Ramos (cell line): Measurements from ENCODE around the gene MTX1.
"Not testable (repeated sequence)": the region's sequence is repeated elsewhere in the genome, so short reads cannot be mapped to it uniquely, and the experiment has no call there.

Source experiments
- in situ Hi-C: fragments of 300-500 bp; cut with MboI; formaldehyde crosslinking; loops from one replicate; pipeline ENCODE4 v1.14.3; 2022; ENCODE audit warnings: low sequenced_read_pairs; ENCODE audit not compliant: unreplicated experiment

MTX1 gene

DNA sequence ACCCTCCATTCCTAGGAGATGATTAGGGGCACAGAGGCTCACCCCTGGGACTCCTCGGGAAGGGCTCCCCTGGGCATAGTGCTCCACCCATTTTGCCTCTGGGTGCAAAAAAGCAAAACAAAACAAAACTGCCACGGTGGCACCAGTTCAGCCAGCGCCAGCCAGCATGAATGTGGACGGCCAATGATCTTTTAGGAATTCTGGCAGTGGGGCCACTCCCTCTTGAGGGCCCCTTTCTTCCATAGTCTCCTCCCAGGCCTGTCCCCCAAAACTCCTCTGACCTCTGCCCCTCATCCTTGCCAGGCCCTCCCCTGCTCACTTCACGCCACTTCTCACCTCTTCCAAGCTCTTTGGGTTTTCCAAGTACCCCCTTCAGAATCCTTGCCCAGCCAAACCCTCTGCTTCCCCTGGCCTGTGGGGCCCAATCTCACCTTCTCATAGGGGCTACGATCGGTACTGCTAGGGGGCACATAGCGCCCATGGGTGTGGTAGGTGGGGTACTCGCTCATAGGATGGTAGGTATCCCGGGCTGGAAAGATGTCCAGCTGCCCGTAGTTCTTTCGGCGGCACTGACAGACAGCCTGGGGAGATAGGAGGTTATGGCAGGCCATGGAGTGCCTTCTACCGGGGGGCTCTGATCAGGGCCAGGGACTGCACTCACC lies 21.6 kb upstream of the MTX1 start:
- in situ Hi-C loops: no loop called here

DNA sequence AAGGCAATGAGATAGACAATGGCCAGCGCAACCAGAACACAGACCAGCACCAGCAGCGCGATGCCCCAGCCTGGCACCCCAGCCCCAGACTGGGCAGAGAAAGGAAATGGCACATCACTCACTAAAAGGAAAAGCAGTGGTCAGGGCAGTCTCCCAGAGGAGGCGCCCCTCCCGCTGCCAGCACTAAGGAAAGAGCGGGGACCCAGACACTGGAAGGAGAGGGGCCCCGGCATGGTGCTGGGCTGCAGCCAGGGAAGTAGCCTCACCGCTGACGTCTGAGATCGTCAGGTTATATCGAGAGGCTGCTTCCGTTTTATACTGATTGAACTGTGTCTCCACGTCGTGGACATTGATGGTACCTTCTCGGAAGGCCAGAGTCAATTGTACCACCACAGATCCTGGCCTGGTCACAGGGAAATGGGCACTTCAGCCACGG lies 21.0 kb upstream of the MTX1 start:
- in situ Hi-C loops: no loop called here

DNA sequence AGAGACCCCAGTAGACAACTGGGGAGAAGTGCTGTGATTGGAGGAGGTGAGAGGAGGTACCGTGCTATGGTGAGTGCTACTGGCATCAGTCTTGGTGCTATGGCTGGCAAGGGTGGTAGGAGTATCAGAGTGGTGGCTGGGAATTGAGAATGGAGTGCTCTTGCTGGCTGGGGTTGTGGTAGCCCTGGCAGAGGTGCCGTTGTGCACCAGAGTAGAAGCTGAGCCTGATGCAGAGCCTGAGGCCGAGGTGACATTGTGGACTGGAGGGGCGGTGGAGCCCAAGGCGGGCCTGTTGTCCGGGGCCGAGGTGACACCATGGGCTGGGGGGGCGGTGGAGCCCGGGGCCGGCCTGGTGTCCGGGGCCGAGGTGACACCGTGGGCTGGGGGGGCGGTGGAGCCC lies 20.2 kb upstream of the MTX1 start:
- in situ Hi-C loops: no loop called here

DNA sequence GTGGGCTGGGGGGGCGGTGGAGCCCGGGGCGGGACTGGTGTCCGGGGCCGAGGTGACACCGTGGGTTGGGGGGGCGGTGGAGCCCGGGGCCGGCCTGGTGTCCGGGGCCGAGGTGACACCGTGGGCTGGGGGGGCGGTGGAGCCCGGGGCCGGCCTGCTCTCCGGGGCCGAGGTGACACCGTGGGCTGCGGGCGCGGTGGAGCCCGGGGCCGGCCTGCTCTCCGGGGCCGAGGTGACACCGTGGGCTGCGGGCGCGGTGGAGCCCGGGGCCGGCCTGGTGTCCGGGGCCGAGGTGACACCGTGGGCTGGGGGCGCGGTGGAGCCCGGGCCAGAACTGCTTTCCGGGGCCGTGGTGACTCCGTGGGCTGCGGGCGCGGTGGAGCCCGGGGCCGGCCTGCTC lies 18.6 kb upstream of the MTX1 start:
- in situ Hi-C loops: not testable (repeated sequence)

DNA sequence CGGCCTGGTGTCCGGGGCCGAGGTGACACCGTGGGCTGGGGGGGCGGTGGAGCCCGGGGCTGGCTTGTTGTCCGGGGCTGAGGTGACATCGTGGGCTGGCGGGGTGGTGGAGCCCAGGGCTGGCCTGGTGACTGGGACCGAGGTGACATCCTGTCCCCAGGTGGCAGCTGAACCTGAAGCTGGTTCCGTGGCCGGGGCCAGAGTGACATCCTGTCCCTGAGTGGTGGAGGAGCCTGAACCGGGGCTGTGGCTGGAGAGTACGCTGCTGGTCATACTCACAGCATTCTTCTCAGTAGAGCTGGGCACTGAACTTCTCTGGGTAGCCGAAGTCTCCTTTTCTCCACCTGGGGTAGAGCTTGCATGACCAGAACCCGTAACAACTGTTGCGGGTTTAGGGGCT lies 16.6 kb upstream of the MTX1 start:
- in situ Hi-C loops: no loop called here

DNA sequence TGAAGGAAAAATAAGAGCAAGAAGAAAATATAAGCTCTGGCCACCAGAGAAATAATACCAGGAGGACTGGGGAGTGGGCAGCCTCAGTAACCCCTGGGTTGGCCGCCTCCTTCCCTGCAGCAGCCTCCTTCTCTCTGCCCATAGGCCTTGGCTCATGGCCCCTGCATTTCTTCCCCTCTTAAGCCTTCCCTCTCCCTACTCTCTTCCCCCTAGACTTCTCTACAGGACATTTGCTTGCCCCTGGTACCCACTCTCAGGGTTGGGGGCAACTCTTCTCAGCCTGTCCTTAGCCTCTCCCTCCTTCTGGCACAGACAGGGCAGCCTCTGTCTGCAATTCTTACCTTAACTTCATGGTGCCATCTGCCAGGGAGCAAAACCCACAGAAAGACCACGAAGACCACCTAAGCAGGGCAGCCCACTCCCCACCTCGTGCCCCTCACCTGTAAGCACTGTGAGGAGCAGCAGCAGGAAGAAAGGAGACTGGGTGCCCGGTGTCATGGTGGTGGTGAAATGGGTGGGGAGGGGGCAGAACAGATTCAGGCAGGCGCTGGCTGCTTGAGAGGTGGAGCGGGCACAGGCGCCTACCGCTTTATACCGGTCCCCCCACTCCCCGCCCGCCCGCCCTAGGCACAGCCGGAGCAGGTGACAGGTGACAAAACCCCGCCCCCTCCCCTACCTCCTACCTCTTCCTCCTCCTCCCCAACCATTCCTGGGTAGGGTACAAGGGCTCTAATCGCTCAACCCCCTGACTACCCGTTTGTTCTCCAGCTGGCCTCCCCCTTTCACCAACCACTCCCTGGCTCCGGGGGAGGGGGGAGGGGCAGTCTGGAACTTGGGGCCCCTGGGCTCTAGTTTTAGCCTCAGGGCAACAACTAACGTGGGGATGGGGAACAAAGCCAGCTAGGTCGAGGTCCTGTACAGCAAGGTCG lies 15.9 kb upstream of the MTX1 start:
- in situ Hi-C loops: no loop called here

DNA sequence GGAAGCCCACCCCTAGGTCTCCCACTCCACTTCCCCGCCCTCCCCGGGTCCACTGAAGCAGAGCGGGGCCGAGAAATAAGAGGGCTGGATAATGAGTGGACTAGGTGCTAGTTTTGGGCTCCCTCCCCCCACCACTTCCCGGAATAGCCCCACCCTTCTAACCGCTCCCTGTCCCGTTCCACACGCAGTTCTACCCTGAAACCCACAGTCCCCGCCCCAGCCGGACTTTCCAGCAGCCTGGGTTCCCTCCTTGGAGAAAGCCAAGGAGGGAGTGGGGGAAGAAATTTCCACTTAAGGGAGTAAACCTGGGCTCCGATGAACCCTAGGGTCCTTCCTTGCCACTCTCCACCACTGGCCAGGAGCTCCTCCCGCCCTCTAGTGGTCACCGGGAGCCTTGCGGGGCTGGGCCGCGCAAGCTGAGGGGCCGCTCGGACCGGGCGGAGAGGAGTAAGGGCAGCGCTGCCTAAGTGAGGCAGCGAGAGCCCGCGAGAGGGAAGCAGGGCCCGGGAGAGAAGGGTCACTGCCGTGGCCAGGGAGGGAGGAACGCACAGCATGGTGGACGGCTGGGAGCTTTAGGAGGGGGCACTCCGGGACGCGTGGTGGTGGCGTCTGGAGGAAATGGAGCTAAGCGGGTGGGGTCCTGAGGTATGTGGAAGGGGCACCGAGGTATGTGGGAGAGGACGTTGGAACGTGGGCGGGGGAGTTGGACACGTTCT lies 15.1 kb upstream of the MTX1 start:
- in situ Hi-C loops: no loop called here

DNA sequence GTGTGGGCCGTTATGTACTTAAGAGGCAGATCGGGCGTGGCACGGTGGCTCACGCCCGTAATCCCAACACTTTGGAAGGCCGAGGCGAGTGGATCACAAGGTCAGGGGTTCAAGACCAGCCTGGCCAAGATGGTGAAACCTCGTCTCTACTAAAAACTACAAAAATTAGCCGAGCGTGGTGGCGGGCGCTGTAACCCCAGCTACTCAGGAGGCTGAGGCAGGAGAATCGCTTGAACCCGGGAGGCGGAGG lies 14.6 kb upstream of the MTX1 start:
- in situ Hi-C loops: not testable (repeated sequence)

DNA sequence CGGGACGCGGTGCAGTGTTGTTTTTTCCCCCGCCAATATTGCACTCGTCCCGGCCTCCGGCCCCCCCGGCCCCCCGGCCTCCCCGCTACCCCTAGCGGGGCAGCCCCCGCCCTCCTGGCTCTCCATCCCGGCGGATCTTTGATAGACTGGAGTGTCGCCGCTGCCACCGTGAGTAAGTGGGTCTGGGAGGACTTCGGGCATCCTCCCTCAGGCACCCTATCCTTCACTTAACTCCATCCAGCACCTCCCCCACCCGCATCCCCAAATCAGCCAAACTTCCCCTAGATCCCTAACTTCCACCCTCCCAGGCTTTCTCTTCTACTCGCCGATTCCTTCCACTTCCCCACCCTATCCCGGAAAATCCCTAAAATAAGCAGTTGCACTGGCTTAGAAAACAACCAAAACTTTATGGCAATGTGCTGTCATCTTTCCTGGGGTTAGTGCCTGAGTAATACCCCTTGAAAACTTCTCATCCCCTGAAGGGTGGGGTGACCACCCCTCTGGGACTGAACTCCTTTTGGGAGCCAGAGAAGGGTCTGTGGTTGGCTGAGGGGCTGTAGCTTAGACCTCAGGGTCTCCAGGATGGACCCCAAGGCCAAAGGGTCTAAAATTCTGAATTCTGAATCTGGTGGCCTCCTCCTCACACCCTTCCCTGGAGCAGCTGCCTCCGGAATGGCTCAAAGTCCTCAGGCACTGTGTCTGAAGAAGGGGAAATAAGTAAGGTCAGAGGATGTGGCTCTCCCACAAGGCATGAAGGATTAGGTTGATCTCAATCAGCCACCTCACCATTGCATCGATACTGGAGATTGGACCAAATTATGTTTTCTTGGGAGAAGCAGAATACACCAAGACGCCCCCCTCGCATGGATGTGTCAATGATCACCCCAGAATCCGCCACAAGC lies 13.0 kb upstream of the MTX1 start:
- in situ Hi-C loops: no loop called here

DNA sequence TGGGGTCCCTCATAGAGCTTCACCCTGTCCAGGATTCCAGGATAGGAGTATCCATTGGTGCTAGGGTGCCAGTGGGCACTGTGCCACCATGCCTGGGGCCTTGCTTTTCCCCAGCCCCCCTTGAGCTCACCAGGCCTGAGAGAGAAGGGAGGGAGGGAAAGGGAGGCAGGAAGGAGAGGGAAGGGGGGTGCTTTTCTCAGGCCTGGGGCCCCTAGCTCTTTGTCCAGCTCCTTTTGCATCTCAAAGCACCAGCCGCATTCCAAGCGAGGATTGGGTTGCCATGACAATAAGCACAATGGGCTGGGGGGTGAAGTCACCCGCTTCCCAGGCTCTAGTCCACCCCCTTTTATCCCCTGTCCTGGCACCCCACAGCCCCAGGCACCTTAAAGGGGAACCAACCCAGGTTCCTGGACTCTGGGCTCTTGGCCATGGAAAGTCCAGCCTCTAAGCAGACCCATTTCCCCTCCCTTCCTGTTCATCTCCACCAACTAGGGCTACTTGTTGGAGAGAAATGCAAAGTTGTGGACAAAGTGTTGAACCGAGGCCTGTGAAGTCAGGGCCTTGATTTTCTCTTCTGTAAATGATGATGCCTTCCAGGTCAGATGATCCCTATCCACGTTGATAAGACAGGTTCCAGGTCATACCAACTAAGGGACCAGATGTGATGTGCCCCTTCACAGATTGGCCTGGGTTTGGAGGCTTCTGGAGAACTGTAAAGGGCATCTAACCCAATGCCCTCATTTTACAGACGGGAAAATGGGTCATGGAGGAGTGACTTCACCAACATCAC lies 12.2 kb upstream of the MTX1 start:
- in situ Hi-C loops: no loop called here

DNA sequence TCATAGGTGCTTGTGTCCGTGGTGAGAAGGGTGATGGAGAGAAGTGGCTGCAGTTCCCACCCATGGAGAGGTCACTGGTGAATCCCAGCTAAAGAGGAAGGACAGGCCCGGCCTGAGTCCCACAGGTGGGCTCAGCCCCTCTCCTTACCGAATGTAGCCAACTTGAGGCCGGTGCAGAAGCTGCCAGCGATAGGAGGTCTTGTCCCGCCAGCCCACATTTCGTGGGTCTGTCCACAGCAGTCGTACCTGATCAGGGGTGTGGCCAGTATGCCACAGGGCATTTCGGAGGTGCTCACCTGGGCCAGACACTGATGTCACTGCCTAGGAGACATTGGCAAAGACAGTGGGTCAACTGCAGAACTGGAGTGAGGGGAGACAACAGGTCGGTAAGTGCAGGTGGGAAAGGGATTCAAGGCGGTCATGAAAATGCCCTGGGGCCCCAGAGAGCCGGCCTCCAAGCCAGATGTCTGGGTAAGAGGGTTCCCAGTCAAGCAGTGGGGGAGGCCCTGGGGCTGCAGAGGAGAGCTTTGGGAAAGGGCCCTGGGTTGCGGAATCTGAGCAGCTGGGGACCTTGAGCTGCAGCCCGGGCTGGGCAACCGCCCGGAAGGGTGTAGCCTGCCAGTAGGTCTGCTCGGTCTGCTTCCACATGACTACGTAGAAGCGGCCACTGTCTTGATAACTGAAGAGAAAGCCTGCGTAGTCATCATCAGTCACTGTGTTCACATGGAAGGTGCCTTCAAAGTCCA lies 11.4 kb upstream of the MTX1 start:
- in situ Hi-C loops: no loop called here

DNA sequence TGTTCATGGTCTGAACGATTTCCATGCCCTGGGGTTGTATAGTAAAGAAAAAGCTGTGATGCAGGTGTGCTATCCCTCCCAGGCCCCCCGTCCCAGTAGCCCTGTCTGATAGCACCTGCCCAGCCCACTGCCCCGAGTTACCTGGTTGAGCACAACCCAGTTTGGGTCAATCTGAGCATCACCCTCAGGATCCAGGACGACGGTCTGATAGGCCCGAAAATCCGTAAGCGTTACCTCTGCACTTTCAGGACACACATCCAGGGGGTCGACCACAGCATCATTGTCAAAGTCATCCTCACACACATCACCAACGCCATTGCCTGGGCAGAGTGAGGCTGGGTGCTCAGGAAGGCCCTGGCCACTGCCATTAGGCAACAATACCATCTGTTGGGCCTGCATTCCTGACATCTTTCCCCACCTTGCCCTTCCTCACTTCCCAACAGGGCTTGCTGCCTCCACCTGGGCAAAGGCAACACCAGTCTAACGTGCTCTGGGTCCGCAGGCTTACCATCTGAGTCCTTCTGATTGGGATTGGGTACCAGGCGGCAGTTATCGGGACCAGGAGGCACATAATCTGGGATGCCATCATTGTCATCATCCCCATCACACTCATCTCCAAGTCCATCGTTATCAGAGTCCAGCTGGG lies 10.5 kb upstream of the MTX1 start:
- in situ Hi-C loops: no loop called here

DNA sequence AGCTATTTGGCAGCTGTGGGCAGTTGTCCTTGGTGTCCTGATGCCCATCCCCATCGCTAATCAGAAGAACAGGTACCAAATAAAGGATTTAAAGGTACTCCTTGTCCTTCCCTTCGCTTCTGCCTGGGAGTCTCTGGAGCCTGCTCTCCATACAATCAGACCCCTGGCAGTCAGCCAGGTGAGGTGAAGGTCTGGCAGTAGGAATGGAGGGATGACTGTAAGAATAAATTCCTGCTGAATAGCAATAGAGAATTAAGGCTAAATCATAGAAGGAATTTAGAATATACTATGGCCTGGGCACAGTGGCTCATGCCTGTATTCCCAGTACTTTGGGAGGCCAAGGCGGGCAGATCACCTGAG lies 10.0 kb upstream of the MTX1 start:
- in situ Hi-C loops: no loop called here

DNA sequence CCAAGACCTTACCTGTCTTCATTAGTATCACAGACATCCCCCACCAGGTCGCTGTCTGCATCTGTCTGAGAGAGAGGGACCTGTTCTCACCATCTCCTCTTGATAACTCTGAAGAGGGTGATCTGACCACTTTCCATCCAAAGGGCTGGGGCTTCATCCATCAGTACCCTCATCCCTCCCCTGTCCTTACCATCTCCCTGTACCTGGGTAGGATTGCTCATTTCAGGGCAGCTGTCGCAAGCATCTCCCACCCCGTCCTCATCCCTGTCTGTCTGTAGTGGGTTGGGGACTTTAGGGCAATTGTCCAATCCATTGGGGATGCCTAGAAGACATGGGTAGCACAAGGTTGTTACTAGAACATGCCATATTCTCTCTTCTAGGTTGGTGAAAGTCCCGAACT lies 8.7 kb upstream of the MTX1 start:
- in situ Hi-C loops: loop anchor here (10.0 kb wide), 1 partner anchor 395 kb away; no protein-coding TSS in a partner anchor

DNA sequence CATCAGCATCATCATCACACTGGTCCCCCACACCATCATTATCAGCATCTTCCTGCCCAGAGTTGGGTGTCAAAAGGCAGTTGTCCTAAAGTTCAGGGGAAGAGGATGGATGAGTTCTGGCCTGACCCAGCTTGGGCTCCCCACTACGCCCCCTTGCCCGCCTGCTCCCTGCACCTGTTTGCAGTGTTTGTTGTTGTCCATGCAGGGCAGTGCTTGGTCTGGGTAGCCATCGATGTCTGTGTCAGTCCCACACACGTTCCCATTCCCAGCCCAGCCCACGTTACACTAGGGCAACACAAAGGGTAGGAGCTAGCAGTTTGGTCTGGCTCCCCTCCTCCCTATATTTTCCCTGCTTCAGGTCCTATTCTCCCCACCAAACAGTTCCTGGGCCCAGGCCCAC lies 7.6 kb upstream of the MTX1 start:
- in situ Hi-C loops: loop anchor here (10.0 kb wide), 1 partner anchor 394 kb away; no protein-coding TSS in a partner anchor

DNA sequence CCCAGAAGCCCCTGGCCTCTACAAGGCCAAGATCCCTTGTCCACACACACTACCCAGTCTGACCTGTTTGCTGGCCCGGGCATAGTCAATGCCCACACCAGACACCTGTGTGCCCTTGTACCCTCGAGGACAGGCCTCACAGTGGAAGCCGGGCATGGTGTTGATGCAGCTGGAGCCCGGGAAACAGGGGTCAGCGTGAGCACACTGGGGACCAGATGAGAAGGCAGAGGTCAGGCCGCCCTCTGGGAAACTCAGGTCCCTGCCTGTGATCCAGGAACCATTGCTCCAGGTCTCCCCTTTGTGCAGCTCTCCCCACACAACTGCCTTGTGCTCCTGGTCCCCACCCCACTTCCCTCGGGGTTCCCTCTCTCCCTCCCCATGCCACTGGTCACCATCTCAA lies 6.3 kb upstream of the MTX1 start:
- in situ Hi-C loops: loop anchor here (10.0 kb wide), 1 partner anchor 393 kb away; no protein-coding TSS in a partner anchor

DNA sequence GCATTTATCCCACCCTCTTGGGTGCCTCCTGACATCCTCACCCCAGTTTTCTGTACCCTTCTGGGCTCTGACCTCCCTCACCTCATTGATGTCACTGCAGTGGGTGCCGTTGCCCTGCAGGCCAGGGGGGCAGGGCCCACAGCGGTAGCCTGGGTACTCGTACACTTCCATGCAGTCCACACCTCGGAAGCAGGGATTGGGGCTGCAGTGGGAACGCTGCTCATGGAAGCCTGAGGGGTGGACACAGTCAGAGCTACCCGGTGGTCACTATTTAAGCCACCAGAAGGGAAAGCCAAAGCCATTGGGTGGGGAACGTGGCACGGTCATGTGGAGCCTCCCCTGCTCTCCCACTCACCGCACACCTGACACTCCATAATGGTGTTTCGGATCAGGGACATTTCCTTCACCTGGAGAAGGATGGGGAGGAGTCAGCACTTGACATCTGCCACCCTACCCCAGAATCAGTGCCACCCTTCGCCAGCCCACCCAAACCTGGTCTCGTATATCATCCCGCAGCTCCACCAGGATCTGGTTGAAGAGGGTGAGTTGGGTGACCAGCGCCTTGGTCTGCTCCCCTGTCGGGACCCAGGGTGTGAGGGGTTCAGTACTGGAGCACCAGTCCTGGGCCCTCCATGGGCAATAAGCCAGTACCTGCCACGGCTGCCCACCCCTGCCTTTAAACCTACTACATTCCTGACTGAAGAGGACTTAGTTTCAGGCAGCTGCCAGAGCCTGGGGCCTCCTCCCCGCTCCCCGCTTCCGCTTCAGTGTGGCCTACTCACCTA lies 5.6 kb upstream of the MTX1 start:
- in situ Hi-C loops: loop anchor here (10.0 kb wide), 1 partner anchor 392 kb away; no protein-coding TSS in a partner anchor
